PC-3 (cell line): ENCODE results near the gene HOOK1.

Experiments
- CTCF ChIP-seq: fragments of 300-600 bp; sonication (generic); conservative IDR thresholded peaks from 2 replicates; pipeline ENCODE4 v1.5.1; 2017; ENCODE audit warnings: antibody characterized with exemption, low read depth, mild to moderate bottlenecking, low read length
- EZH2 ChIP-seq: fragments of 300-600 bp; sonication (generic); IDR thresholded peaks from one replicate; pipeline ENCODE4 v1.6.1; 2017; ENCODE audit warnings: antibody characterized with exemption, mild to moderate bottlenecking, low read length; ENCODE audit not compliant: unreplicated experiment

GRCh38 chr1:59833022-59833421 is 18.3 kb downstream of the HOOK1 start:
- no peak for TF ChIP-seq CTCF
- no peak for TF ChIP-seq EZH2
